GM19238 (cell line): ENCODE measurements around the gene API5.

Experiments
- DNase-seq: peaks from one replicate; pipeline ENCODE4 v3.0.0; 2011; ENCODE audit warnings: low spot score; ENCODE audit not compliant: insufficient read length

Gene API5

DNA sequence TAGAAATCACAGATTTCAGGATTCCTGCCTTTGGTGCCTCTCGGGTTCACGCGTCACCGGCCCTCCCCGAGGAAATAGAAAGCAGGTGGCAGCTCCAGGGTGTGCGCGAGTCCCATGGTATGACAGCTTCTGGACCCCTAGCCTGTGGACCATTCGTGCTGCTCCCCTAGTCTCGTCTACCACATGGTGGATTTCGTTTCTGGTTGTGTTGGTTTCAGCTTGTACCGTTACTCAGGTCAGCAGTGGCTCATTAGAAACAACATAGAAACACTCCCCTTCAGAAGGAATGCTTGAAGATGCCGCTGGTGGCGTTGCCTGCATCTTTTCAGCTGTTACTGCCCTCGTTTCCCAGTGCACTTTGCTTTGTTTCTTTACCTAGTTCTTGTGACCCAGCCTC lies 47.6 kb downstream of the API5 start:
- peak; percentile 13 for DNase-seq

DNA sequence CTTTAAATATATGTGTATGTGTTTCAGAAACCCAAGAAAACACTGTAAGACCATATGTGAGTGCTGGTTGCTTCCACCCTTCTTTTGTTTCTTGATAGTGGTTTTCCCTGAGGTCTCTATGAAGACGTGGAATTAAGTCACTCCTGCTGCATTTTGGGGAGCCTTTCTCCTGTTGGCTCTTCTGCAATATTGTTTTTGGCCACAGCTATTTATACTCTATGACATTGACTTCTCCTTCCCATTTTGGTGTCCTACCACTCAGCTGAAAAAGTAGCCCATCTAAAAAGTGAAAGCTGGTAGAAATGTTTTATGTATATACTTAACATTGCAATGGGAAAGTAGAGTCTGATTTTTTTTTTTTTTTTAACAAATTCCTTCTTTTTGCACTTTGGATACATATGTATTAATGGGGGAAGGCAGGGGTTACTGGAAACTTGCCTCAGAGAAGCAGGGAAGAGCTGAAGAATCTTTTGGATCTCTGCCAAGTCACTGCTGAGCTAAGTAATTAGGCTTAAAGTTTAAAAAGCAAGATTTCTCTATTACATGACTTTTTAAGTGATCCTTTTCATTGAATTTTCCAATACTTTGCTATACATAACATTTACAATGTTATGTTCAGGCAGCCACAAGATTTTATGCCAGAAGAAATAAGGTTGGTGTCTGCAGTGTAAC lies 48.7 kb downstream of the API5 start:
- no peak for DNase-seq

DNA sequence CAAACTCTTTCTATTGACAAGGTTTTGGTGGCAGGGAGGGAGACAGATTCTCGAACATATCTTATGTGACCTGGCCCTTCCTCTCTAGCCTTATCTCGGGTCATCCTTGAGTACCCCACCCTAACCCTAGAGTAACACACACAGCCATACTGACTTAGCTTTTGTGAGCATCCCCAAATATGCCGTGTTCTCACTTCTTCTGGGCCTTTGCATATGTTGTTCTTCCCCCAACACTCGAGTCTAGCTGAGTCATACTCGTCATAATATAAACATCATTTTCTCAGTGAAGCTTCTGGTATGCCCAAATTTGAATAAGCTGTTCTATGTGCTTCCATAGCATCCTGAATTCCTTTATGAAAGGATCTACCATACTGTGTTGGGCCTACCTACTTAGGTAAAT lies 54.9 kb downstream of the API5 start:
- DNase-seq = no peak

DNA sequence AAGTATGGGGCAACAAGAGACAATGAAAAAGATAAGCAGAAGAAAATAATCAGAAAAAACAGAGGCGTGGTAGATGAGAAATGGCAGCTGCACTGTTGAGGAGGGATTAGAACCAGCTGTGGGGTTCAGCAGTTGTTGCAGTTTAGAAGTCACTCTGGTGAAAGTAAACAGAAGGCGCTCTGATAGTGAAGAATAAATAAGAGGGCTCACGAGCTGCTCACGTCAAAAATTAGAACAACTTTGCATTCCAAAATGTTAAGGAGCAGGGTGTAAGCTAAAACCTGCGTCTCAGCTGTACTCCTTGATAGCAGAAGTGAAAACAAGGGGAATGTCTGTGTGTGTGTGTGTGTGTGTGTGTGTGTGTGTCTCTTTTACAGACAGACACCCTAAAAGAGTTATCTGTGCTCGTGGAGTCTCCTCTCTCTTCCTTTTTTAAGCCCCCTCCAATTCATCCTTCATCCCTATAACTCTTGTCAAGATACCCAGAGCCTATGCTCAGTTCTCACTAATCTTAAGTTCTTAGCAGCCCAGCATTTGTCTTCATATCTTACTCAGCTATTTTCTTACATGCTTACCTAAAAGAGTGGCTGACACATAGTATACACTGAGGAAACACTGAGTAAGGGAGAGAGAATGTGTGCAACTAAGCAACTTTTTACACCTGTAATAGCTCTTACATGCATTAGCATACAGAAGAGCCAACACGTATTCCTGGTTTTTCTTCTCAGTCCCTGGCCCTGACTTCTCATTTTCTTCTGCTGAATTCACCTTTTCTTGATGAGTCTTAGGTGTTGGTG lies 55.8 kb downstream of the API5 start:
- DNase-seq = no peak

DNA sequence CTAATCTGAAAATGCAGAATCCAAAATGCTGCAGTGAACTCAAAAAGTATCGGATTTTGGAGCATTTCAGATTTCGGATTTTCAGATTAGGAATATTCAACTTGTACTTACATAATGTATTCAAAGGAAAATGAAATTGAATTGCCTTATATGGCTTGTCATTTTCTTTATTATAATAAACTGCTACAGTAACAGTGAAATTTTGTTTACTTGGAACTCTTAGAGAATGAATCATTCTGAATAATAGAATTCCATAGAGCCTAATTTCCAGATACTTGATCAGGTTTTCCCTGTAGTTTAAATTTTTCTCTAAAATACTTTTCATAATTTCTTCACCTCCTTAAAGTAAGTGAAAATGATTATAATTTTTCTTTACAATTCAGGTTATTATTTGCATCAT lies 64.3 kb downstream of the API5 start:
- no peak for DNase-seq

DNA sequence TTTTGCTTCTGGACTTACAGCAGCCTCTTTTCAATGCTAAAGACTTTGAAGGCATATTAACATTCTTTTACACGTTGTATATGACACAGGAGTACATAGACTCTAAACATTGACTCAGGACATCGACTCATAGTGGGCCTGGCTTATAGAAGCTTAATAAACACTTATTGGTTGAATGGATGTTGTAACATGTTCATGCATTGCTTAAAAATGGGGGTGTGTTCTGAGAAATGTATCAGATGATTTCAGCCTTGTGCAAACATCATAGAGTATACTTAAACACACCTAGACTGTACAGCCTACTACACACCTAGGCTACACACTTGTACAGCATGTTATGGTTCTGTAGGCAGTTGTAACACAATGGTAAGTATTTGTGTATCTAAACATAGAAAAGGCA lies 64.8 kb downstream of the API5 start:
- DNase-seq = no peak

DNA sequence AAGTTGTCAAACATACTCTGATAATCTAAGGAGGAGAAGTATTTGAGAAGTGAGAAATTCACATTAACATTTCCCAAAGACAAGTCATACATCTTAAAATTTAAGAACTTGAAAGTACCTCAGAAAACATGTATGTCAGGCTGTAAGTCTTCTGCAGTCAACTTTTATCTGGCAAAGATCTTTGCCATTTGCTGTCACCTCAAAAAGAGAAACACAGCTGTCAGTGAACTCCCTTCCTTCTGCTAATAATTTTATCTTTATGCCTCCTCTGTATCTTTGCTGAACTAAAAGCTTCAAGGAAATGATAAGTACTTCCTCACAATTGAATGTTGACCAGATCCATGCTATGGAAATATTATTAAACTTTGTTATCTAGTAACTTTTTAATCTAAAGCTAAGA lies 65.6 kb downstream of the API5 start:
- DNase-seq = no peak

DNA sequence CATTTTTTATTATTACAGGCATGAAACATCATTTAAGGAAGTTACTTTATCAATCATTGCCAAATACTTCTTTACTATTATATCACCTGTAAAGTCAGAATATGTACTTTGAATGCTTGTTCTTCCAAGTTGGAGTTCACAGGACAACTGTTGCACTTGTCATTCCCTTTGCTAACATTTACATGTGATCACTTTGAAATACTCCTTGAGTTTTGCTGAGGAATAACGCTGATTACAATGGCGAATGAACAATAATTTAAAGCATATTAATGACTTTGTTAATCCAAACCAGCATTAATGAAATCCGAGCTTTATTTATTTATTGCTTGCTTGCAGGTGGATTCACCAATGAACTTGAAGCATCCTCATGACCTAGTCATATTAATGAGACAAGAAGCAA lies 67.1 kb downstream of the API5 start:
- no peak for DNase-seq

DNA sequence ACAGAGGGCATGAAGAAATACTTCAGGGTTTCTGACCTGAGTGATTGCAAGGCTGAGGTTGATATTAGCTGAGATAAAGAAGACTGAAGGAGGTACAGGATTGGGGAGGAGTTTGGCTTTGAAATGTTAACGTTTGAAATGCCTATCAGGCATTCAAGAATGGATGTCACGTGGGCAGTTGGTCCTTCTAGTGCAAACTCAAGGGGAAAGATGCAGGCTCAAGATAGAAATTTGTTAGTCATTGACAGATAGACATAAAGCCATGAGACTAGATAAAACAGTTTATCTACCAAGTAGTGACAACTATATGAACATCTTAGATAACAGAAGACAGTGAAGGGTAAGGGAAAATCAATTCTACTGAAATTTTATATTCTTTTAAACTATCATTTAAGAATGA lies 70.0 kb downstream of the API5 start:
- DNase-seq = no peak

DNA sequence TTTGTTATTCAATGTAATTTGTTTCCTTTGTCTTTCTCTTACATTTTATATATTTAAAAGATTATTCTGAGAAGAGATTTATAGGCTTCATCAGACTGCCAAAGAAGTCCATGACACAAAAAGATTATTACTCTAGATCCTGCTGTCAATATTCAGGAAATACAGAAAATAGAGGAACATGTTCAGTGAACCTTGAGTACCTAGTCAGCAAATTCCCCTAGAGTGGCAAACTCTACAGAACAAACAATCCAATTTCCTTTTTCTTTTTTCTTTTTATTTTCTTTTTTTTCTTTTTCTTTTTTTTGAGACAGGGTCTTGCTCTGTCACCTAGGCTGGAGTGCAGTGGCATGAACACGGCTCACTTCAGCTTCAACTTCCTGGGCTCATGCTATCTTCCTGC lies 70.8 kb downstream of the API5 start:
- DNase-seq = no peak

DNA sequence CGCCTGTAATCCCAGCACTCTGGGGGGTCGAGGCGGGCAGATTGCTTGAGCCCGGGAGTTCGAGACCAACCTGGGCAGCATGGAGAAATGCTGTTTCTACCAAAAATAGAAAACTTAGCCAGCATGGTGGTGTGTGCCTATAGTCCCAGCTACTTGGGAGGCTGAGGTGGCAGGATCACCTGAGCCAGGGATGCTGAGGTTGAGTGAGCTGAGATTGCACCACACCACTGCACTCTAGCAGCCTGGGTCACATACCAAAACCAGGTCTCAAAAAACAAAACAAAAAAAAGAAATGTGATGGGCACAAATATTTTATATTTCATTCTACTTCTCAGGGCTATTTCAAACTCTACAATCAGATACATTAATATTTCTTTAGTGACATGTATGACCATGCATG lies 72.6 kb downstream of the API5 start:
- no peak for DNase-seq

DNA sequence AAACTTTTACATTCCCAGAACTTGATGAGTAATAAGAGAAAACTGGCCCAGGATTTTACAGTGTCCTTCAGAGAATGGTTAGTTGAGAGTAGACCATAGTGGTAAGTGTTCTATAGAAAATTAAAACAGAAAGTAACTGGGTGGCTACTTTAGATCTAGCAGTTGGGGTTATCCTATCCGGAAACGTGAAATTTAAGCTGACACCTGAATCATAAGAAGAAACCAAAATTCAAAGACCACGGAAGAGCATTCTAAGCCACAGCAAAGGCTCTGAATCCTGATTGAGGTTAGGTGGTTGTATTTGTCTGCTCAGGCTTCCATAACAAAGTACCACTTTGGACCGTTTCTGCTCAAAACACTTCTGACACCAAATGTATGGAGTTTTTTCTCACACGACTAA lies 80.9 kb downstream of the API5 start:
- no peak for DNase-seq

DNA sequence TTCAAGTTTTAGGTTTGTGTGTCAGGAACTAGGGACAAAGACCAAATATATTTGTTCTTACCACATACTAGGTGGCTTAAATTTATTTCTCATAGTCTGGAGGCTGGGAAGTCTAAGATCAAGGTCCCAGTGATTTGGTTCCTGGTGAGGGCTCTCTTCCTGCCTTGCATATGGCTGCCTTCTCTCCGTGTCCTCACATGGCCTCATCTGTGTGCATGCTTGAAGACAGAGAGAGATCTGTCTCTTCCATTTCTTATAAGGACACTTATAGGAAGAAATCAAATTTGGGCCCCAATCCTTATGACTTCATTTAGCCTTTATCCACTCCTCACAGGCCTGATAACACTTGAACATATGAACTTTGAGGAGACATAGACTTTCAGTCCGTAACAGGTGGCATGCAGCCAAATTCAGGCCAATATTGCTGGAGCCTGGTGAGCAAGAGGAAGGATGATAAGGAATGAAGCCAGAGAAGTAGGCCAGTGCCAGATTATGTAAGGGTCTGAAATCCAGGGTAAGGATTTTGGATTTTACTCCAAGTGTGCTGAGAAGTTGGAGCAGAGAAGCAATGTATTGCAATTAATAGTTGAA lies 82.1 kb downstream of the API5 start:
- DNase-seq = no peak
